ENCODE measurements around the gene AGPAT4.
"Not testable (repeated sequence)": the region's sequence is repeated elsewhere in the genome, so short reads cannot be mapped to it uniquely, and the experiment has no call there.

The AGPAT4 gene, protein sequence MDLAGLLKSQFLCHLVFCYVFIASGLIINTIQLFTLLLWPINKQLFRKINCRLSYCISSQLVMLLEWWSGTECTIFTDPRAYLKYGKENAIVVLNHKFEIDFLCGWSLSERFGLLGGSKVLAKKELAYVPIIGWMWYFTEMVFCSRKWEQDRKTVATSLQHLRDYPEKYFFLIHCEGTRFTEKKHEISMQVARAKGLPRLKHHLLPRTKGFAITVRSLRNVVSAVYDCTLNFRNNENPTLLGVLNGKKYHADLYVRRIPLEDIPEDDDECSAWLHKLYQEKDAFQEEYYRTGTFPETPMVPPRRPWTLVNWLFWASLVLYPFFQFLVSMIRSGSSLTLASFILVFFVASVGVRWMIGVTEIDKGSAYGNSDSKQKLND

DNA sequence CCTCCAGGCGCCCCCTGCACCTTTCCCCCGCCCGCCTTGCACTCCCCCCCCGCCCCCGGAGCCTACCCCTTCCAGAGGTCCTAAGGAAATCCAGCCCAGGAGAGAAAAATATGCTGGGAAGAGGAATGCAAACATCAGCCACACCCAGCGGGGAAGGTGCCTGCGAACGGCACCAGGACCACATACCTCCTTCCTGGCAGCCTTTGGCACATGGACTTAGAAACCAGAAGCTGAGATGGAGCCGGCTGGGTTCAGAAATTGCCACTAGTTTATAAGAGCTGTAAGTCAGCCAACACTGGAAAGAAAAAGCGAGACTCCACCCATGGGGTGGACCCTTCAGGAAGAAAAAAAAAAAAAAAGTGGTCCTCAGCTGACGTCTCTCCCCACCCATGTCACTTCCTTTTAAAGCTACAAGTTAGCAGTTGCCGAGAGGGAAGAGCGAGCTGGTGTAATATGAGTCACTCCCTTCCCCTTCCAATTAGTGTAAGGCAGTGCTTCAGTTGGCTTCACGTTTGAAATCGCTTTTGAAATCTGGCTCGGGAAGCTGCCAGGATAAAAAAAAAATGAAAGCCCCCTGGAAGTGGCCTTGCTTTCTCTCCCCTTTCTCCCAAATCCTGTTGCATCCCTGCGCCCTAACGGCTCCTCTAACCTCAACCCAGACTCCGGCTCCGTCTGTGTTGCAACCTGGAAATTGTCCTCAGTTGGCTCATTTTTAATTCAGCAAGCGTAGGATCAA is at the start of gene AGPAT4:
TSS of gene AGPAT4 (minus strand) at position 310 of the 736 bp plus-strand sequence. CDS start 41,848 bp downstream, outside the sequence.
- H3K4me3 ChIP-seq (ENCODE audit: low read length): peak within 1 kb of the TSS; percentile 86
- peak; percentile 98 for DNase-seq (ENCODE audit: low read depth)

DNA sequence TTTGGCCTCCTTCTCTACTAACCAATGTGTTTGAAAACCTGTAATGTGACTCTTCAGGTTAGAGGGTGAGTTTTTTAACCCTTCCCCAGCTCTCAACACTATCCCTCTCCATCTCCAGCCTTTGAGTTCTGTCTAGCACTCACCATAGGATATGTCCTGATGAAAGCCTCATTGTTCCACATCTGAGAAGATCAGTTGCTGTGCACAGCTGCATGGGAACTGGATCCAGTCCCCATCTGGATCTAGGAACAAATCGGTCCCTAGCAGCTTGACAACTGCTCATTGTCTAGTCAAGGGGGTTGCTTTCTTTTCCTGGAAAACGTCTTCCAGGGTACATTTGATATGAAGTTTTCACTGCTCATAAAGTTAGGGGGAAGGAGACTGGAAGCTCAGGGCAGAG is 45.4 kb upstream of the AGPAT4 start:
- TF ChIP-seq, protein P1, sequence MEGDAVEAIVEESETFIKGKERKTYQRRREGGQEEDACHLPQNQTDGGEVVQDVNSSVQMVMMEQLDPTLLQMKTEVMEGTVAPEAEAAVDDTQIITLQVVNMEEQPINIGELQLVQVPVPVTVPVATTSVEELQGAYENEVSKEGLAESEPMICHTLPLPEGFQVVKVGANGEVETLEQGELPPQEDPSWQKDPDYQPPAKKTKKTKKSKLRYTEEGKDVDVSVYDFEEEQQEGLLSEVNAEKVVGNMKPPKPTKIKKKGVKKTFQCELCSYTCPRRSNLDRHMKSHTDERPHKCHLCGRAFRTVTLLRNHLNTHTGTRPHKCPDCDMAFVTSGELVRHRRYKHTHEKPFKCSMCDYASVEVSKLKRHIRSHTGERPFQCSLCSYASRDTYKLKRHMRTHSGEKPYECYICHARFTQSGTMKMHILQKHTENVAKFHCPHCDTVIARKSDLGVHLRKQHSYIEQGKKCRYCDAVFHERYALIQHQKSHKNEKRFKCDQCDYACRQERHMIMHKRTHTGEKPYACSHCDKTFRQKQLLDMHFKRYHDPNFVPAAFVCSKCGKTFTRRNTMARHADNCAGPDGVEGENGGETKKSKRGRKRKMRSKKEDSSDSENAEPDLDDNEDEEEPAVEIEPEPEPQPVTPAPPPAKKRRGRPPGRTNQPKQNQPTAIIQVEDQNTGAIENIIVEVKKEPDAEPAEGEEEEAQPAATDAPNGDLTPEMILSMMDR (conservative IDR thresholded peaks at IDR 0.05; ENCODE audit: low read depth, low read length): no peak
- no peak overlapping the region for H3K4me3 ChIP-seq (ENCODE audit: low read length)
- no peak for DNase-seq (ENCODE audit: low read depth)

More for the DNA sequence above, at the start of gene AGPAT4:
- TF ChIP-seq, protein P1 (conservative IDR thresholded peaks at IDR 0.05; ENCODE audit: low read depth, low read length): no peak

DNA sequence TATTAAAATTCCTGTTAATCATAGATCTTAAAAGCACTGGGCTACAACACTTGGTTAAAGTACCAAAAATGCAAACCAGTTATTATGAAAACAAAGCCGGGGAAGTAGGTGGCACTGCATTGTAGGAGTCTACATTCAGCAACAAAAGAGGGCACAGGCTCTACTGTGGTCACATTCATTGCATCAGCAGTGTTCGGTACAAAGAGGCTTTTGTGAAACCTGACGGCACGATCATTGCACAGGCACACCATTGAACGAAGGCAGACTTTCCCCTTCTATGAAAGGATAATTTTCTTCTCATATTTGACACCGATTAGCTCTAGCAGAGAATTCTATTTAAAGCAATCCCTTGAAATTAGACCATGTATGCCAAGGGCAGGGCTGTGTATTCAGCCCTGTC is 44.6 kb upstream of the AGPAT4 start:
- no peak overlapping the region for H3K4me3 ChIP-seq (ENCODE audit: low read length)
- TF ChIP-seq, protein P1 (conservative IDR thresholded peaks at IDR 0.05; ENCODE audit: low read depth, low read length): no peak
- peak; percentile 26 for DNase-seq (ENCODE audit: low read depth)

DNA sequence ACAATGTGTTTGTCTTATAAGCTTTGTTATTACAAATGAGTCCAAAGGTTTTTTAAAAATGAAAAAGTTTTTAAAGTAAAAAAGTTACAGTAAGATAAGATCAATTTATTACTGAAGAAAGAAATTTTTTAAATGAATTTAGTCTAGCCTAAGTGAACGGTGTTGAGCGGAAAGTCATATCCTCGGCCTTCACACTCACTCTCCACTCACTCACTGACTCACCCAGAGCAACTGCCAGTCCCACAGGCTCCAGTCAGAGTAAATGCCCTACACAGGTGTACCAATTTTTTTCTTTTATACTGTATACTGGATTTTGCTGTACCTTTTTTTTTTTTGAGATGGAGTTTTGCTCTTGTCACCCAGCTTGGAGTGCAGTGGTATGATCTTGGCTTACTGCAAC is 42.7 kb upstream of the AGPAT4 start:
- TF ChIP-seq, protein P1 (conservative IDR thresholded peaks at IDR 0.05; ENCODE audit: low read depth, low read length): no peak
- H3K4me3 ChIP-seq (ENCODE audit: low read length): no peak overlapping the region
- DNase-seq (ENCODE audit: low read depth): no peak

DNA sequence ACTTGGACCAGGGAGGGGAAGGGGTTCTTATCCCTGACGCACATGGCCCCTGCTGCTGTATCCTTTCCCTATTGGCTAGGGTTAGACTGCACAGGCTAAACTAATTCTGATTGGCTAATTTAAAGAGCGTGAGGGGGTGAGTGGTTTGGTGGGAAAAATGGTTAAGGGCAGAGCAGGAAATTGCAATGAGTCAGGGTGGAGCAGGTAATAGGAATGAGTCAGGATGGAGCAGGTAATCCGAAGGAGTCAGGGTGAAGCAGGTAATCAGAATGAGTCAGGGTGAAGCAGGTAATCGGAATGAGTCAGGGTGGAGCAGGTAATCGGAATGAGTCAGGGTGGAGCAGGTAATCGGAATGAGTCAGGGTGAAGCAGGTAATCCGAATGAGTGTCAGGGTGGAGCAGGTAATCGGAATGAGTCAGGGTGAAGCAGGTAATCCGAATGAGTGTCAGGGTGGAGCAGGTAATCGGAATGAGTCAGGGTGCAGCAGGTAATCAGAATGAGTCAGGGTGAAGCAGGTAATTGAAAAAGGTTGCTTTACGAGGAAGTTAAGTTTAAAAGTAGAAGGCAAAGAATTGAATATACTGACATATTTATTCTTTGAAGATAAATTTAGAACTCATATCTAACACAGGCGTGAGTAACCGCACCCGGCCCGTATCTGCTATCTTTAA is 41.5 kb upstream of the AGPAT4 start:
- H3K4me3 ChIP-seq (ENCODE audit: low read length); DNase-seq (ENCODE audit: low read depth): not testable (repeated sequence)

DNA sequence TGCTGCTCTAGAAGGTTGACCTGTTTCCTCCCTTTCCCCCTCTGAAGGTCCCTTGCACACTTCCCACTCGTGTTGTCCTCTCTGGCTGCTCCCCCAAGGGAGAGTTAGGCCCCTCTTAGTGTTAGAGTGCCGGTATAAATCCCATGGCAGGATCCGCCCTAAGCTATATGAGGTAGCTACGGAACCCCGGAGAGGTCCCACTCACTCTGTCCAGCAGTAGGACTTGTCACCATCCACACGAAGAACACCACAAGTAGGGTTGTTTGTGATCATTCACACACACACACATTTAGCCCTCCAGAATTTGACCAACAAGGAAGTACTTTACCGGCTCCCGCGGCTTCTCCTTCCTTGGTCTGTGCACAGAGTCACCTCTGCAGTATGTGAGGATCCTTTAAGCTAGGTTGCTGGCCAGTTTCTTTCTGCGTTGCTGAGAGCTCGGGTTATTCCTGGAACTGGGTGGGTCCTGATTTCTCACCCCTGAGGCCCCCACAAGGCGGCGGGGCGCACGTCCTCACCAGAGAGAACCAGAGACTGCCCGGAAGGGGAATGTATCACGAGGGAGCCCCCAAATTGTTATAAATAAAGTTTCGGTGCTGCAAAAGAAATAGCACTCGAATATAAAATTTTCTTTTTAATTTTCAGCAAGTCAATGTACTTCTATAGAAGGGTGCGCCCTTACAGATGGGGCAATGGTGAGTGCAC is 40.8 kb upstream of the AGPAT4 start:
- not testable (repeated sequence) for H3K4me3 ChIP-seq (ENCODE audit: low read length); DNase-seq (ENCODE audit: low read depth)

DNA sequence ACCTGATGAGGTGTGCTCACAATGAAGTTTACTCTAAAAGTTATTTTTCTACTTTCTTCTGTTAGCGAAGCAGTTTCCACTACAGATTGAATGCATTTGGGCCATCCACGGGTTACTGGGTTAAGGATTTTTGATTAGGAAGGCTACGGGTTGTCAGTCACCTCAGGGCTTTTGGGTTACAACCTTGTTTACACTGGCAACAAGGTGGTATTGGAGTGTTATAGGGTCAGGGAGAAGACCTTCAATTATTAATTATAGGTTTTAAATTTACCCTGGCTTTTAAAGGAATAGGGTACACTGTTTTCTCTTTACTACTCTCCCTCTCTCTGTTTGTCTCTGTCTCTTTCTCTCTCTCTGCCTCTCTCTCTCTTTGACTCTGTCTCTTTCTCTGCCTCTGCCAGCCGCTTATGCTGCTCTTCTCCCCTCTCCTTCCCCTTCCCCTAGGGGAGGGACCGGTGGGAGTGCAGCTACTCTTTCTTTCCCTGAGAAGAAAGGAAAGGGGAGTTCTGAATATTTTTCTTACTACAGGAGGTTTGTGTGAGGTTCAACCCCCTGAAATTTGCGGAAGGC is 40.2 kb upstream of the AGPAT4 start:
- DNase-seq (ENCODE audit: low read depth): no peak
- no peak overlapping the region for H3K4me3 ChIP-seq (ENCODE audit: low read length)
- TF ChIP-seq, protein P1 (conservative IDR thresholded peaks at IDR 0.05; ENCODE audit: low read depth, low read length): no peak

DNA sequence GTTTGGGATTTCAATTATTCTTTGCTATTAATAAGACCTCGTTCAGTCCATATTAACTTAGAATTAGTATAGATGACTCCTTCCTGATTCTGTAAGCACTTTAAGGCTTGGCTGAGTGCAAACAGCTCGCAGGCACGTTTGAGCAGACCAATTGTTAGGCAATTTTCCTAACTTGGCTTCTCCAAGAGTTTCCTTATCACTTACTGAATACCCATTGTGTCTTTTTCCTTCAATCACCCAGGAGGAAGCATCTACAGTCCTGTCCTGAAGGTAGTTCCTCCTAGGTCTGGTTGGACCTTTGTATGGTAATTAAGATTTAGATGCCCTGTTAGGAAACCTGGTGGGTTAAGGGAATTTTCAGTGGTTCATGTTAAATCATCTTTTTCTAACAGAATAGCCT is 39.6 kb upstream of the AGPAT4 start:
- H3K4me3 ChIP-seq (ENCODE audit: low read length); DNase-seq (ENCODE audit: low read depth): not testable (repeated sequence)

DNA sequence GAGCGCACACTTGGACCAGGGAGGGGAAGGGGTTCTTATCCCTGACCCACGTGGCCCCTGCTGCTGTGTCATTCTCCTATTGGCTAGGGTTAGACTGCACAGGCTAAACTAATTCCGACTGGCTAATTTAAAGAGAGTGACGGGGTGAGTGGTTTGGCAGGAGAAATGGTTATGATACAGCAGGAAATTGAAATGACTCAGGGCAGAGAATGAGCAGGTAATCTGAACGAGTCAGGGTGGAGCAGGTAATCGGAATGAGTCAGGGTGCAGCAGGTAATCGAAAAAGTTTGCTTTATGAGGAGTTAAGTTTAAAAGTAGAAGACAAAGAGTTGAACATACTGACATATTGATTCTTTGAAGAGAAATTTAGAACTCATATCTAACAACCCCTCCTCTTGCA is 35.9 kb upstream of the AGPAT4 start:
- not testable (repeated sequence) for DNase-seq (ENCODE audit: low read depth); H3K4me3 ChIP-seq (ENCODE audit: low read length)
